Measurements from ENCODE around the gene DNAJC12. TPM values are rescaled to one million over a fixed set of nuclear protein-coding genes. Genes with fewer than 3 reads are reported as not detected.
"Not testable (repeated sequence)": the region's sequence is repeated elsewhere in the genome, so short reads cannot be mapped to it uniquely, and the experiment has no call there.

DNAJC12 gene
- 3.2 TPM for total RNA-seq

DNA sequence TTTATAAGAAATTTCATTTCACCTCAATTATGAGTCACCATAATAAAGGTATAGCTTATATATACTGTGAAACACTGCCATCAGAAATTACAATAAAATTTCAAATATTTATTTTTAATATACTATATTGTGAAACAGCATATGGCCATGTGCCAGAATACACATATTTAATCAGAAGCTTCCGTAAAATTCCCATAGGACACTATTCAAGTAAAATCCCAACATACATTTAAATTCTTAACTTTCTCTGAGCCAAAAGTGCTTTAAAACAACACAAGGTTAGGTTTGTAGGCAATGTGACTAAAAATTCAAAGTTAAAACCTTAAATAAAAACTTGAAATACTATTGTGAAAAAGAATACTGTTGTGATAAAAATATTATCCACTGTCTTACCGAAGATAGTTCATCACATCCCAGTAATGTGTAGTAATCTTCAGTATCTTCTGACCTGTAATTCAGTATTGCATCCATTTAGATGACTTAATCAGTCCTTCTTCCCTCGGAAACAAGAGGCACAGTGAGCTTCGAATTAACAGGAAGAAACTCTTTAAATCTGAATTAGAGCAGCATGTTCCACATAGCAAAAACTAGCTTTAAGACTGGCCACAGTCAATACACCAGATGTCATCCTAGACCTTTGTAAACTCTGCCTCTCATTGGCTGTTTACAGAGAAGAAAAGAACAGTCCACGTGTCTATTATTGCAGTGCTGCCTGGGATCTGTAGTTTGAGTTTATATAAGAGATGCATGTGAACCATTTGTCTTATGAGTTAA, at the start of gene DNAJC12:
TSS of gene DNAJC12 (minus strand) at position 648 of the 774 bp plus-strand sequence. CDS start at position 471, 177 bp downstream.
- no peak within 1 kb of the TSS for H3K27ac ChIP-seq
- intact Hi-C loops (cut with DNase I) = no loop called here
- peaks cover 0 to 6% of the 10 kb centered on the region in 2 donors for H3K9me3 ChIP-seq

GRCh38 chr10:67884842-67885670, 47.1 kb upstream of the DNAJC12 start:
- peaks cover 0 to 14% of the 10 kb centered on the region in 2 donors for H3K4me1 ChIP-seq
- H3K27ac ChIP-seq = peak overlapping the region; percentile 91 to 94
- no peaks in the 10 kb centered on the region for H3K27me3 ChIP-seq
- TF ChIP-seq CTCF (IDR thresholded peaks at IDR 0.05) = no peak
- H3K36me3 ChIP-seq = peaks cover 20 to 29% of the 10 kb centered on the region in 2 donors
- no peaks in the 10 kb centered on the region for H3K9me3 ChIP-seq
- intact Hi-C loops (cut with DNase I) = loop anchor here (1.0 to 10.0 kb wide), 7 partner anchors 36 to 640 kb away; partner anchors contain the start of genes HERC4, HNRNPH3, PBLD and RUFY2
- peak; percentile 19 to 86 for DNase-seq (ENCODE audit: low spot score in 2 of 2)
- peak overlapping the region; percentile 82 to 85 for H3K4me3 ChIP-seq

More for the DNA sequence above, at the start of gene DNAJC12:
- Histone ChIP-seq H3K4me3 (peak within 1 kb of the TSS; percentile 35 to 37), H3K36me3 (no peaks in the 10 kb centered on the region), H3K27me3 (no peaks in the 10 kb centered on the region), H3K4me1 (no peaks in the 10 kb centered on the region)
- no peak for TF ChIP-seq CTCF (IDR thresholded peaks at IDR 0.05)
- DNase-seq (ENCODE audit: low spot score in 2 of 2) = no peak

GRCh38 chr10:67884313-67884841, 46.4 kb upstream of the DNAJC12 start, which contains the start of gene SIRT1:
Gene SIRT1, plus strand, starts transcription at chr10:67884656. Its CDS starts 66 bp downstream, at chr10:67884722.
- Histone ChIP-seq H3K36me3 (peaks cover 14 to 22% of the 10 kb centered on the region in 2 donors), H3K4me1 (peaks cover 0 to 14% of the 10 kb centered on the region in 2 donors), H3K9me3 (no peaks in the 10 kb centered on the region), H3K4me3 (peak within 1 kb of the TSS; percentile 82 to 85), H3K27ac (peak within 1 kb of the TSS; percentile 91 to 94), H3K27me3 (no peaks in the 10 kb centered on the region)
- TF ChIP-seq CTCF (IDR thresholded peaks at IDR 0.05) = peak in 1 of 3 experiments; percentile 25
- intact Hi-C loops (cut with DNase I) = loop anchor here (1.0 to 10.0 kb wide), 7 partner anchors 35 to 640 kb away; partner anchors contain the start of genes HERC4, HNRNPH3, PBLD and RUFY2
- peak; percentile 85 to 98 for DNase-seq (ENCODE audit: low spot score in 2 of 2)

DNA sequence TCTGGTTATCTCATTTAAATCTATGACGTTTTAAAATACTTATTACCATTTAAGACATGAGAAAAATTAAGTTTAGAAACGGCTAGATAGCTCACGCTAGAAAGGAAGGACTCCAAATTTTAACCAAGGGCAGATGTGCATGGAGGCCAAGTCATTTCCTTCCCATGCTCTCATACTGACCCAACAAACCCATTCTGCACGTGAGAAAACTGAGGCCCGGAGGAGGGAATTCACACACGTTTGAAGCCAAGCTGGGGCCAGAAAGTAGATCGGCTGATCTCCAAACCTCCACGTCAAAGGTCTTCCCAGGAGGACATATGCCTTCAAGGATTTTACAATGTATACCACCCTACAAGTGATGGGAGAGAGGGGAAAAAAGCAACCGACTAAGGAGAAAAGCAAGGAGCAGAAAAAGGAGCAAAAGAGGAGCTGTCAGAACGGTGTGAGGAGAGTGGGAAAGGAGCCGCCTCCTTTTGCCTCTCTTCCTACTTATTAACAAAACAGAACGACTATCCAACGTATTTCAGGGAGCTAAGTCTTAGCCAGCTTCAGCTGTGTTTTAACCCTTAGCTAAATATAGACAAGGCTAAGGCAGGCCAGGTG, 45.8 kb upstream of the DNAJC12 start:
- Histone ChIP-seq H3K4me1 (peaks cover 0 to 14% of the 10 kb centered on the region in 2 donors), H3K4me3 (peak overlapping the region; percentile 82 to 85), H3K27me3 (no peaks in the 10 kb centered on the region), H3K27ac (peak overlapping the region; percentile 91 to 94), H3K9me3 (no peaks in the 10 kb centered on the region), H3K36me3 (peaks cover 10 to 17% of the 10 kb centered on the region in 2 donors)
- DNase-seq (ENCODE audit: low spot score in 2 of 2) = no peak
- intact Hi-C loops (cut with DNase I) = loop anchor here (1.0 to 10.0 kb wide), 7 partner anchors 35 to 641 kb away; partner anchors contain the start of genes HERC4, HNRNPH3, PBLD and RUFY2
- TF ChIP-seq CTCF (IDR thresholded peaks at IDR 0.05) = no peak

- H3K36me3 ChIP-seq = no peaks in the 10 kb centered on the region
Observed at GRCh38 chr10:67878133-67878532, 40.1 kb upstream of the DNAJC12 start.

DNA sequence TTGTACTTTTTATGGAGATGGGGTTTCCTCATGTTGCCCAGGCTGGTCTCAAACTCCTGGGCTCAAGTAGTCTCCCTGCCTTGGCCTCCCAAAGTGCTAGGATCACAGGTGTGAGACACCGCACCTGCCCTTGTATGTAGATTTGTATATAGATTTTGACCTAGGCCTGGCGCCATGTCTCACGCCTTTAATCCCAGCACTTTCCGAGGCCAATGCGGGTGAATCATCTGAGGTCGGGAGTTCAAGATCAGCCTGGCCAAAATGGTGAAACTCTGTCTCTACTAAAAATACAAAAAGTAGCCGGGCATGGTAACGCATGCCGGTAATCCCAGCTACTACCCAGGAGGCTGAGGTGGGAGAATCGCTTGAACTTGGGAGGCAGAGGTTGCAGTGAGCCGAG, 39.4 kb upstream of the DNAJC12 start:
- H3K27me3 ChIP-seq; H3K36me3 ChIP-seq; H3K9me3 ChIP-seq; intact Hi-C loops (cut with DNase I); H3K27ac ChIP-seq; H3K4me3 ChIP-seq; DNase-seq (ENCODE audit: low spot score in 2 of 2); H3K4me1 ChIP-seq: not testable (repeated sequence)

More at GRCh38 chr10:67878133-67878532, 40.1 kb upstream of the DNAJC12 start:
- H3K27me3 ChIP-seq = no peaks in the 10 kb centered on the region
- H3K4me3 ChIP-seq = no peak overlapping the region
- no peaks in the 10 kb centered on the region for H3K4me1 ChIP-seq
- DNase-seq (ENCODE audit: low spot score in 2 of 2) = no peak
- H3K27ac ChIP-seq = no peak overlapping the region
- intact Hi-C loops (cut with DNase I) = no loop called here
- H3K9me3 ChIP-seq = no peaks in the 10 kb centered on the region
- no peak for TF ChIP-seq CTCF (IDR thresholded peaks at IDR 0.05)
